Measurements from ENCODE around the gene NUP93.
"Not testable (repeated sequence)": the region's sequence is repeated elsewhere in the genome, so short reads cannot be mapped to it uniquely, and the experiment has no call there.

Gene NUP93

DNA sequence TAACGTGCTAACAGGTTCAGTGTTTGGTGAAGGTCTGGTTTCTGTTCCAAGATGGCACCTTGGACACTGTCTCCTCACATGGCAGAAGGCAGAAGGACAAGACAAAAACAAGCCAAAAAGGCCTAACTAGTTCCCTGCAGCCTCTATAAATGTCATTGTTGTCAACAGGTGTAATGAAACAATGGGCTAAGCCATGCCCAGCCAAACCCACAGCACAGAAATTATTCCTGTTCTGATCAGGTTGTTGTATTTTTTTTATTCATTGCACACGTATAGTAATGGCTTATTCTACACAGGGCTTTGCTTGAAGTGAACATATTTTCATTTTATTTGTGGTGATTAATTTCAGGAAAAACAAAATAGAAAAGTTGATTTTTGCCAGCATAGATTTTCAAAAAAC lies 16.1 kb upstream of the NUP93 start:
- no peaks in the 10 kb centered on the region for H4K20me1 ChIP-seq (ENCODE audit: low read depth, low read length)
- no peak overlapping the region for H3K4me3 ChIP-seq (ENCODE audit: insufficient read depth, low read length, poor library complexity, severe bottlenecking)
- H2AFZ ChIP-seq (ENCODE audit: low read depth, low read length, severe bottlenecking) = no peak overlapping the region
- H3K79me2 ChIP-seq (ENCODE audit: insufficient read depth, low read length) = no peaks in the 10 kb centered on the region
- H3K27me3 ChIP-seq (ENCODE audit: low read length) = no peaks in the 10 kb centered on the region
- H3K9me3 ChIP-seq (ENCODE audit: insufficient read depth, low read length) = no peaks in the 10 kb centered on the region
- H3F3A ChIP-seq (ENCODE audit: insufficient read depth) = no peaks in the 10 kb centered on the region
- H3K4me2 ChIP-seq (ENCODE audit: low read depth, low read length, poor library complexity, severe bottlenecking) = no peak overlapping the region
- TF ChIP-seq, protein P1, sequence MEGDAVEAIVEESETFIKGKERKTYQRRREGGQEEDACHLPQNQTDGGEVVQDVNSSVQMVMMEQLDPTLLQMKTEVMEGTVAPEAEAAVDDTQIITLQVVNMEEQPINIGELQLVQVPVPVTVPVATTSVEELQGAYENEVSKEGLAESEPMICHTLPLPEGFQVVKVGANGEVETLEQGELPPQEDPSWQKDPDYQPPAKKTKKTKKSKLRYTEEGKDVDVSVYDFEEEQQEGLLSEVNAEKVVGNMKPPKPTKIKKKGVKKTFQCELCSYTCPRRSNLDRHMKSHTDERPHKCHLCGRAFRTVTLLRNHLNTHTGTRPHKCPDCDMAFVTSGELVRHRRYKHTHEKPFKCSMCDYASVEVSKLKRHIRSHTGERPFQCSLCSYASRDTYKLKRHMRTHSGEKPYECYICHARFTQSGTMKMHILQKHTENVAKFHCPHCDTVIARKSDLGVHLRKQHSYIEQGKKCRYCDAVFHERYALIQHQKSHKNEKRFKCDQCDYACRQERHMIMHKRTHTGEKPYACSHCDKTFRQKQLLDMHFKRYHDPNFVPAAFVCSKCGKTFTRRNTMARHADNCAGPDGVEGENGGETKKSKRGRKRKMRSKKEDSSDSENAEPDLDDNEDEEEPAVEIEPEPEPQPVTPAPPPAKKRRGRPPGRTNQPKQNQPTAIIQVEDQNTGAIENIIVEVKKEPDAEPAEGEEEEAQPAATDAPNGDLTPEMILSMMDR (IDR thresholded peaks at IDR 0.05; ENCODE audit: insufficient read depth, low read length, poor library complexity, severe bottlenecking) = no peak
- no peak for TF ChIP-seq EZH2phosphoT487 (conservative IDR thresholded peaks at IDR 0.05; ENCODE audit: low read length)
- H3K36me3 ChIP-seq (ENCODE audit: low read length) = no peaks in the 10 kb centered on the region
- no peaks in the 10 kb centered on the region for H3K9me2 ChIP-seq (replicated peaks; ENCODE audit: insufficient read depth, low read length)
- no peak overlapping the region for H3K27ac ChIP-seq (ENCODE audit: low read depth, low read length)
- no peak overlapping the region for H3K9ac ChIP-seq (ENCODE audit: low read length)

DNA sequence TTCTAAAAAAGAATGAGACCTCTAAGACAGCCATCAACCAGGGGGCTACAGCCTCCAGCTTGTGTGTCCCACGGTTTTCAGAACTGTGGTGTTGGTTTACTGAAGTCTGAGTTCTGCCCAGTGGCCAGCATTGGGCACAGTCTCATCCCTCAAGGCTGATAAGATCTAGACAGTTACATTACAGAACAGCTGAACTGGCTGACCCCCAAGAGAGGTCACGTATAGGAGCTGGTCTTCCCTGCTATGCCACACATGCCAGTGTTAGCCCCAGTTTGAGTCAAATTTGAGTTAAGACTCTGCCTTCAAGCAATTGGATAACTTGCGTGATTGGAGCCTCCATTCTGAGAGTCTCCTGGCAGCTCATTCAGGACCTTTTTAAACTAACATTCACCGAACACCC lies 14.8 kb upstream of the NUP93 start:
- Histone ChIP-seq H3K27me3 (ENCODE audit: low read length) (no peaks in the 10 kb centered on the region), H2AFZ (ENCODE audit: low read depth, low read length, severe bottlenecking) (no peak overlapping the region), H3K4me3 (ENCODE audit: insufficient read depth, low read length, poor library complexity, severe bottlenecking) (no peak overlapping the region), H3K27ac (ENCODE audit: low read depth, low read length) (no peak overlapping the region), H3F3A (ENCODE audit: insufficient read depth) (no peaks in the 10 kb centered on the region), H3K9me2 (replicated peaks; ENCODE audit: insufficient read depth, low read length) (no peaks in the 10 kb centered on the region), H3K79me2 (ENCODE audit: insufficient read depth, low read length) (no peaks in the 10 kb centered on the region), H4K20me1 (ENCODE audit: low read depth, low read length) (no peaks in the 10 kb centered on the region), H3K4me2 (ENCODE audit: low read depth, low read length, poor library complexity, severe bottlenecking) (no peak overlapping the region), H3K36me3 (ENCODE audit: low read length) (no peaks in the 10 kb centered on the region), H3K9me3 (ENCODE audit: insufficient read depth, low read length) (no peaks in the 10 kb centered on the region), H3K9ac (ENCODE audit: low read length) (no peak overlapping the region)
- TF ChIP-seq EZH2phosphoT487 (conservative IDR thresholded peaks at IDR 0.05; ENCODE audit: low read length) = no peak
- TF ChIP-seq, protein P1 (IDR thresholded peaks at IDR 0.05; ENCODE audit: insufficient read depth, low read length, poor library complexity, severe bottlenecking) = no peak

DNA sequence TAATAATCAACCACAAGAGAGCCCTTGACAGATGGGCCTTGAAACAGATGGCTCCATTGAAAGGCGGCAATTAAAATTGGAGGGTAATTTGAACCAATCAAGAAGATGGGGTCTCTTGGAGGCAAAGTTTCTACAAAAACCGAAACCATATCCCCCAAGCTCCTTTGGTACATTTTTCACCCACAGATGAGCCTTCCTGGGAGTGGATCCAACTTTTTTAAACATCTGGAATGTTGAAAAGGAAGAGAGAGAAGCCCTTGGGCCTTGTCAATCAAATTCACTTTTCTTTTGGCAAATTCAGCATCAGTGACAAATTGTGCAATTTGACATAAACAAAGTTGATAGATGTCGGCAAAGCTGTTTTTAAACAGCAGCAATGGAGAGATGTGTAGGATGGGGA lies 13.2 kb upstream of the NUP93 start:
- Histone ChIP-seq H4K20me1 (ENCODE audit: low read depth, low read length) (no peaks in the 10 kb centered on the region), H3K27me3 (ENCODE audit: low read length) (no peaks in the 10 kb centered on the region), H3K79me2 (ENCODE audit: insufficient read depth, low read length) (no peaks in the 10 kb centered on the region), H3F3A (ENCODE audit: insufficient read depth) (no peaks in the 10 kb centered on the region), H3K4me2 (ENCODE audit: low read depth, low read length, poor library complexity, severe bottlenecking) (no peak overlapping the region), H3K27ac (ENCODE audit: low read depth, low read length) (no peak overlapping the region), H3K4me3 (ENCODE audit: insufficient read depth, low read length, poor library complexity, severe bottlenecking) (no peak overlapping the region), H3K9ac (ENCODE audit: low read length) (no peak overlapping the region), H2AFZ (ENCODE audit: low read depth, low read length, severe bottlenecking) (no peak overlapping the region), H3K9me2 (replicated peaks; ENCODE audit: insufficient read depth, low read length) (no peaks in the 10 kb centered on the region), H3K36me3 (ENCODE audit: low read length) (no peaks in the 10 kb centered on the region), H3K9me3 (ENCODE audit: insufficient read depth, low read length) (no peaks in the 10 kb centered on the region)
- no peak for TF ChIP-seq EZH2phosphoT487 (conservative IDR thresholded peaks at IDR 0.05; ENCODE audit: low read length)
- TF ChIP-seq, protein P1 (IDR thresholded peaks at IDR 0.05; ENCODE audit: insufficient read depth, low read length, poor library complexity, severe bottlenecking) = no peak

DNA sequence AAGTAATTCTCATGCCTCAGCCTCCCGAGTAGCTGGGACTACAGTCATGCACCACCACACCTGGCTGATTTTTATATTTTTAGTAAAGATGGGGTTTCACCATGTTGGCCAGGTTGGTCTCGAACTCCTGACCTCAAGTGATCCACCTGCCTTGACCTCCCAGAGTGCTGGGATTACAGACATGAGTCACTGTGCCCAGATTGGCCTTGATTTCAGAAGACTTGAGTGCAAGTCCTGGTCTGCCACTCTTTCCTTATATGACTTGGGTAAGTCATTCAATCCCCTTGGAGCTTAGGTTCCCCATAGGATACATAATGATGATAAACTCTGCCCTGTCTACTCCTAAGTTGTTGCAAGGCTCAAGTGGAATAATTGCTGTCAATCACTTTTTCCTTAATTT lies 12.4 kb upstream of the NUP93 start:
- H3F3A ChIP-seq (ENCODE audit: insufficient read depth); H4K20me1 ChIP-seq (ENCODE audit: low read depth, low read length); H3K9ac ChIP-seq (ENCODE audit: low read length); H3K4me2 ChIP-seq (ENCODE audit: low read depth, low read length, poor library complexity, severe bottlenecking); H2AFZ ChIP-seq (ENCODE audit: low read depth, low read length, severe bottlenecking); H3K36me3 ChIP-seq (ENCODE audit: low read length); H3K79me2 ChIP-seq (ENCODE audit: insufficient read depth, low read length); H3K27ac ChIP-seq (ENCODE audit: low read depth, low read length); H3K4me3 ChIP-seq (ENCODE audit: insufficient read depth, low read length, poor library complexity, severe bottlenecking); H3K9me2 ChIP-seq (replicated peaks; ENCODE audit: insufficient read depth, low read length); H3K9me3 ChIP-seq (ENCODE audit: insufficient read depth, low read length); H3K27me3 ChIP-seq (ENCODE audit: low read length): not testable (repeated sequence)

Data from SU-DHL-6 (cell line).